Measurements from ENCODE around the gene FREM3. TPM values are rescaled to one million over a fixed set of nuclear protein-coding genes. Genes with fewer than 3 reads are reported as not detected.

The FREM3 gene
- total and polyA plus RNA-seq, 2 of the 8 experiments (the other 6 are each of a cell fraction or from before 2014, with no cell fraction given) = 0.03 to 0.11 TPM

DNA sequence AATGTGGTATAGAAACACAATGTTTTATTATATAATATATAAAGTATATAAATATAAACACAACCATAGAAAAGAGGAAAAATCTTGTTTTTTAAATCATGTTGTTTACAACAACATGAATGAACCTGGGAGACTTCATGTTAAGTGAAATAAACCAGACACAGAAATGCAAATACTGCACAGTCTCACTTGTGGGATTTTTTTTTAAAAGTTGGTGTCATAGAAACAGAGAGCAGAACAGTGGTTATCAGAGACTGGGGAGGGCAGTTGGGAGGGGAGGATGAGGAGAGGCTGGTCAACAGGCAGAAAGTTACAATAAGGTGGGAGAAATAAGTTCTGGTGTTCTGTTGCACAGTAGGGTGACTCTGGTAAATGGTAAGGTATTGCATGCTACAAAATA lies 57.1 kb downstream of the FREM3 start:
- no peak overlapping the region for H2BK120ac ChIP-seq (replicated peaks; ENCODE audit: low read depth, low read length)
- no peak for DNase-seq (ENCODE audit: low read depth in 1 of 2, low spot score in 2 of 2)
- H3K14ac ChIP-seq (ENCODE audit: insufficient read length) = no peak overlapping the region
- H2BK12ac ChIP-seq (ENCODE audit: low read depth, low read length) = no peak overlapping the region
- H3K4me2 ChIP-seq (ENCODE audit: insufficient read depth in 1 of 2, low read depth in 2 of 2, low read length in 2 of 2) = no peak overlapping the region
- H4K91ac ChIP-seq (replicated peaks; ENCODE audit: insufficient read length, low read length) = no peak overlapping the region
- H3K79me1 ChIP-seq (ENCODE audit: low read depth, low read length) = no peaks in the 10 kb centered on the region
- H2BK5ac ChIP-seq (ENCODE audit: low read depth, low read length) = no peak overlapping the region
- CTCF ChIA-PET (ENCODE audit: partially characterized antibody) = no interaction called here
- no peak for FAIRE-seq
- H3K4me3 ChIP-seq (ENCODE audit: extremely low read depth in 1 of 4, insufficient read depth in 2 of 4, low read depth in 3 of 4, low read length in 4 of 4) = no peak overlapping the region
- H3K23me2 ChIP-seq (ENCODE audit: low read depth, low read length) = no peaks in the 10 kb centered on the region
- no peak overlapping the region for H3K9ac ChIP-seq (replicated peaks in 1 of 4; ENCODE audit: extremely low read depth in 1 of 4, low read depth in 3 of 4, low read length in 3 of 4)
- H2BK15ac ChIP-seq (ENCODE audit: low read length) = no peak overlapping the region
- H3K23ac ChIP-seq (ENCODE audit: insufficient read length) = no peak overlapping the region
- H3K4me1 ChIP-seq (replicated peaks in 1 of 4; ENCODE audit: control insufficient read depth in 3 of 4, insufficient read depth in 4 of 4, low read length in 3 of 4) = no peaks in the 10 kb centered on the region
- H4K5ac ChIP-seq (ENCODE audit: insufficient read length, low read depth, low read length) = no peak overlapping the region
- H3K27me3 ChIP-seq (replicated peaks in 1 of 4; ENCODE audit: control insufficient read depth in 3 of 4, extremely low read depth in 1 of 4, insufficient read depth in 3 of 4, low read length in 3 of 4) = no peaks in the 10 kb centered on the region
- no peak overlapping the region for H2AK5ac ChIP-seq (ENCODE audit: low read depth, low read length)
- H2AFZ ChIP-seq (ENCODE audit: low read length) = no peak overlapping the region
- peaks cover 0 to 8% of the 10 kb centered on the region in 2 experiments; a peak in 2 of 4 replicates for H3K9me3 ChIP-seq (ENCODE audit: insufficient read depth in 2 of 2, low read depth in 1 of 2, low read length in 1 of 2)
- no peaks in the 10 kb centered on the region for H4K20me1 ChIP-seq (replicated peaks in 1 of 2; ENCODE audit: control insufficient read depth in 1 of 2, insufficient read depth in 2 of 2, low read length in 2 of 2)
- H3K79me2 ChIP-seq (ENCODE audit: control insufficient read depth in 1 of 2, insufficient read depth in 2 of 2, low read length in 2 of 2) = no peaks in the 10 kb centered on the region
- no peak overlapping the region for H3K18ac ChIP-seq (ENCODE audit: extremely low read depth, low read length)
- H4K8ac ChIP-seq (ENCODE audit: extremely low read depth, insufficient read depth, low read length) = no peak overlapping the region
- no peak overlapping the region for H3K27ac ChIP-seq (ENCODE audit: low read depth, low read length)
- H3K56ac ChIP-seq (replicated peaks; ENCODE audit: insufficient read length, low read depth, low read length) = no peak overlapping the region
- TF ChIP-seq YY1 (IDR thresholded peaks at IDR 0.05; ENCODE audit: low read depth, low read length) (no peak), SUZ12 (IDR thresholded peaks at IDR 0.05; ENCODE audit: low read length) (no peak), FOSL1 (IDR thresholded peaks at IDR 0.05; ENCODE audit: insufficient read depth, low read depth, low read length) (no peak), MAFK (IDR thresholded peaks at IDR 0.05; ENCODE audit: low read depth, low read length) (no peak), CBX5 (IDR thresholded peaks at IDR 0.05; ENCODE audit: low read depth, low read length) (no peak), EP300 (IDR thresholded peaks at IDR 0.05; ENCODE audit: borderline replicate concordance in 1 of 2, low read depth in 2 of 2, low read length in 2 of 2) (no peak), KDM5A (IDR thresholded peaks at IDR 0.05; ENCODE audit: low read length) (no peak), BACH1 (IDR thresholded peaks at IDR 0.05; ENCODE audit: low read length) (no peak), RXRA (IDR thresholded peaks at IDR 0.05; ENCODE audit: insufficient read depth, low read depth, low read length) (no peak)
- TF ChIP-seq, protein P1, sequence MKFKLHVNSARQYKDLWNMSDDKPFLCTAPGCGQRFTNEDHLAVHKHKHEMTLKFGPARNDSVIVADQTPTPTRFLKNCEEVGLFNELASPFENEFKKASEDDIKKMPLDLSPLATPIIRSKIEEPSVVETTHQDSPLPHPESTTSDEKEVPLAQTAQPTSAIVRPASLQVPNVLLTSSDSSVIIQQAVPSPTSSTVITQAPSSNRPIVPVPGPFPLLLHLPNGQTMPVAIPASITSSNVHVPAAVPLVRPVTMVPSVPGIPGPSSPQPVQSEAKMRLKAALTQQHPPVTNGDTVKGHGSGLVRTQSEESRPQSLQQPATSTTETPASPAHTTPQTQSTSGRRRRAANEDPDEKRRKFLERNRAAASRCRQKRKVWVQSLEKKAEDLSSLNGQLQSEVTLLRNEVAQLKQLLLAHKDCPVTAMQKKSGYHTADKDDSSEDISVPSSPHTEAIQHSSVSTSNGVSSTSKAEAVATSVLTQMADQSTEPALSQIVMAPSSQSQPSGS (IDR thresholded peaks at IDR 0.05; ENCODE audit: low read length) = no peak
- TF ChIP-seq, protein P2, sequence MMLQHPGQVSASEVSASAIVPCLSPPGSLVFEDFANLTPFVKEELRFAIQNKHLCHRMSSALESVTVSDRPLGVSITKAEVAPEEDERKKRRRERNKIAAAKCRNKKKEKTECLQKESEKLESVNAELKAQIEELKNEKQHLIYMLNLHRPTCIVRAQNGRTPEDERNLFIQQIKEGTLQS (IDR thresholded peaks at IDR 0.05; ENCODE audit: insufficient read depth, low read depth, low read length) = no peak
- POLR2A ChIA-PET (ENCODE audit: partially characterized antibody) = no interaction called here
- H3K4ac ChIP-seq (replicated peaks; ENCODE audit: insufficient read length, low read depth, low read length) = no peak overlapping the region
- no peak overlapping the region for H2BK20ac ChIP-seq (ENCODE audit: low read length)
- no peaks in the 10 kb centered on the region for H3K36me3 ChIP-seq (ENCODE audit: control insufficient read depth in 2 of 4, insufficient read depth in 4 of 4, low read length in 3 of 4)
